C4-2B (cell line): ENCODE results near the gene TRAPPC12.

Source experiments
- CTCF ChIP-seq: fragments of 450-650 bp; conservative IDR thresholded peaks from 2 replicates; pipeline ENCODE4 v1.5.1; 2017; ENCODE audit warnings: mild to moderate bottlenecking
- ZFX ChIP-seq: fragments of 450-650 bp; IDR thresholded peaks from 2 replicates; pipeline ENCODE4 v1.6.1; 2017

DNA sequence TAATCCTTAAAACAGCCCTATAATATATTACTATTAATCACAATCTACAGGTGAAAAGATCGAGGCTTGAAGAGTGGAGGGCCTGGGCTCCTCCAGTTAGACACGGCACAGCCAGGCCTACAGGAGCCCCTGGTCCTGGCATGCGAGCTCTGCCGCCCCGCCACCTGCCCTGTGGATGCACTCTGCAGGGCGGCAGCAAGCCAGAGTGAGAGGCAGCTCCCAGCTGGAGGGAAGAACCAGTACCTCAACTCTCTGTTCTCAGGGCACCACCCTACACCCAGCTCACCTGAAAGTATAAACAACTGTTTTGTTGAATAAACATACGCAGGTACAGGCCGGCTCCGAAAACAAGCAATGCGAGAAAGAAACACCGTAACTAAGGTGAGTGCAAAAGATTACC lies 36.5 kb upstream of the TRAPPC12 start:
- no peak for TF ChIP-seq CTCF
- TF ChIP-seq ZFX, result no peak
